HG03097 (cell line): ENCODE data around the gene CLIP1.
A peak's percentile ranks its signal among the peaks of the same experiment; 100 is the strongest.
"Not testable (repeated sequence)": the region's sequence is repeated elsewhere in the genome, so short reads cannot be mapped to it uniquely, and the experiment has no call there.

Experiments
- ATAC-seq: cut with Tn5 transposase; IDR thresholded peaks from one replicate; pipeline ENCODE4 v1.9.1; 2021; ENCODE audit not compliant: unreplicated experiment, low FRiP score

The CLIP1 gene

DNA sequence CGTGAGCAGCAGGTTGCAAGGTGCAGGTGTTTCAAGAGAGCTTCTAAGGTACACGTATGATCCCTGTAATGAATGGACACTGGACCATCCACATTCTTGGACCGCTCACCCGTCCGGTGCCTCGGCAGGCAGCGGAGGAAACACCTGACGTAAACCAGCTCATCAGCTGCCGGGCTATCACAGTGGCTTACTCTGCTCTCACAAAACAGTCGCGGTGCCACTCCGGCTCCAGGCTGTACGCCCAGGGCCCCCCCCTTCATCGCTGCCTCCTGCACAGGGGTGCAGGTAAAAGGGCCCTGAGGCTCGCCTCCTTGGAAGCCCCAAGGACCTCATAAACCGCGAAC lies 156.6 kb downstream of the CLIP1 start:
- peak; percentile 28 for ATAC-seq

DNA sequence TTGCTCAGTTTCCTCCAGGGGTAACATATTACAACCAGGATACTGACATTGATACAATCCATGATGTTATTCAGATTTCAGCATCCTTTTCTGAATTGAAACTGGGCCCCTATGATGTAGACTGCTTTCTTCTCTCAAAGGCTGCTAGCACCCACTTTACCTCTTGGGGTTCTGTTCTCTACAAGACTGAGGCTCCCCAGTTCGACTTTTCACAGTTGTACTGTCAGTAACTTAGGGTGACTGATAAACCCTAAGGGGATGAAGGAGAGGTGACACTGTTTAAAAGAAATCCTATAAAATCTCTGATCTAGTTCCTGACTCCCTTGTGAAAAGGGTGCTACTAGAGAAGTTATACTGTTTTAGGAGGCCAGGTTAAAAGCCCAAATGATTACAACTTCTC lies 157.0 kb downstream of the CLIP1 start:
- ATAC-seq, result peak; percentile 2

DNA sequence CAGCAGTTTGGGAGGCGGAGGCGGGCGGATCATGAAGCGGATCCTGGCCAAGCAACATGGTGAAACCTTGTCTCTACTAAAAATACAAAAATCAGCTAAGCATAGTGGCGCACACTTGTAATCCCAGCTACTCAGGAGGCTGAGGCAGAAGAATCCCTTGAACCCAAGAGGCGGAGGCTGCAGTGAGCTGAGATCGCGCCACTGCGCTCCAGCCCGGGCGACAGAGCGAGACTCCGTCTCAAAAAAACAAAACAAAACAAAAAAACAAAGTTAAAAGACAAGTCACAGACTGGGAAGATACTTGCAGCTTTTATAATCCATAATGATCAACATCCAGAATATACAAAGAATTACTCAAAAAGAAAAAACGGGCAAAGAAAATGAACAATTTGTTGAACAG lies 161.7 kb downstream of the CLIP1 start:
- ATAC-seq, result not testable (repeated sequence)

DNA sequence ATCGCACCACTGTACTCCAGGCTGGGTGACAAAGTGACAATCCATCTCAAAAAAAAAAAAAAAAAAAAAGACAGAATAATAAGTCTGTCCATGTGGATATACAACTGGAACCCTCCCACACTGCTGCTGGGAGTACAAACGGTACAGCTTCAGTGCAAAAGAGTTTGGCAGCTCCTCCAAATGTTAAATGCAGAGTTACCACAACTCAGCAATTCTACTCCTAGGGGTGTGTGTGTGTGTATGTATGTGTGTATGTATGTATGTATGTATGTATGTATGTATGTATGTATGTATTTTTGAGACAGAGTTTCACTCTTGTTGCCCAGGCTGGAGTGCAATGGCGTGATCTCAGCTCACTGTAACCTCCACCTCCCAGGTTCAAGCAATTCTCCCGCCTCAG lies 163.5 kb downstream of the CLIP1 start:
- not testable (repeated sequence) for ATAC-seq

DNA sequence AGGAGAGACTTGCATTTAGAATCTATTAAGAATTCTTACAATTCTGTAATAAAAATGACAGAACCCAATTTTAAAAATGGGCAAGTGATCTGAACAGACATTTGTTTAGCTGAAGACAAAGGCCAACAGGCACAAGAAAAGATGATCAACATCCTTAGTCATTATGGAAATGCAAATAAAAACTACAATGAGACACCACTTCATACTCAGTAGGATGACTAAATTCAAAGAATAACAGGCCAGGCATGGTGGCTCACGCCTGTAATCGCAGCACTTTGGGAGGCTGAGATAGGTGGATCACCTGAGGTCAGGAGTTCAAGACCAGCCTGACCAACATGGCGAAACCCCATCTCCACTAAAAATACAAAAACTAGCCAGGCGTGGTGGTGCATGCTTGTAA lies 164.0 kb downstream of the CLIP1 start:
- not testable (repeated sequence) for ATAC-seq

DNA sequence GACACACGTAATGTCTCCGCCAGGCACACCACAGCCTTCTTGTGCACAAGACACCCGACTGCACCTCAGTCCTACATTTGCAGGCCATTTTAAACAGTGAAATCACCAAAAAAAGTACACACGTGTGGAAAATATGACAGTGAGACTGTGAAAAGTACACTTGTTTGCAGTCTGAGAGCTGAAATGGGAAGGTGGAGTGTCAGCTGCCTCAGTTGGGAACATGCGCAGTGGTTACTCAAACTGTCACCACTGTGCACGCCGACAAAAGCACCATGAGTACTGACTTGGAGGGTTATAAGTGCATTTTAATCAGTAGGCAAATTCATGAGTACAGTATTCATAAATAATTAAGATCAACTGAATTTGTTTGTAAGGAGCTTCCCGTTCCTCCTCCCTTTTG lies 171.9 kb downstream of the CLIP1 start:
- no peak for ATAC-seq

DNA sequence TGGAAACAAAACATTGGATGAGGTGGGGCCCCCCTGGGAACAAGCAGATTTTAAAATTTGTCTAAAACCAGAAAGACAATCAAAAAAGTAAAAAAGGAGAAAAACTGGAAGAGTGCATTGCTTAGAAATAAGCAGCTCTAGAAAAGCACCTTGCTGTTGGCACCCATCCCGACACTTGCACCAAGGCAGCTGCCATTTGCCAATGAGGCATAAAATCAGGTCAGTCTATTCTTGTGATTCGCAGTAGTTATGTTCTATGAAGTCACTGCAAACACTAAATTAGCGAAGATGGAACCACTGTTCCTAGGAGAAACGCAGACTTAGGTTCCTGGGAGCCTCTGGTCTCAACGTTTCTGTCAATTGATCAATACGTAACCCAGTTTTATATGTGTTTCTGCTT lies 172.4 kb downstream of the CLIP1 start:
- no peak for ATAC-seq

DNA sequence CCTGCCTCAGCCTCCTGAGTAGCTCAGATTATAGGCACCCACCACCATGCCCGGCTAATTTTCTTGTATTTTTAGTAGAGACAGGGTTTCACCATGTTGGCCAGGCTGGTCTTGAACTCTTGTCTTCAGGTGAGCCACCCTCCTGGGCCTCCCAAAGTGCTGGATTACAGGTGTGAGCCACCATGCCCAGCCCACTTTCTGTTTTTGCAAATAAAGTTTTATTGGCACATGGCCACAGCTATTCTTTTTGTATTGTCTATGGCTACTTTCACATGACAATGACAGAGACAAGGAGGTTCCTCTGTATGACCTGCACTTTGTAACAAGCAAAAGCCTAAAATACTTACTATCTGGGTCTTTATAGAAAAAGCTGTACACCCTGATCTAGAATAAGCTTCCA lies 176.9 kb downstream of the CLIP1 start:
- ATAC-seq, result no peak

DNA sequence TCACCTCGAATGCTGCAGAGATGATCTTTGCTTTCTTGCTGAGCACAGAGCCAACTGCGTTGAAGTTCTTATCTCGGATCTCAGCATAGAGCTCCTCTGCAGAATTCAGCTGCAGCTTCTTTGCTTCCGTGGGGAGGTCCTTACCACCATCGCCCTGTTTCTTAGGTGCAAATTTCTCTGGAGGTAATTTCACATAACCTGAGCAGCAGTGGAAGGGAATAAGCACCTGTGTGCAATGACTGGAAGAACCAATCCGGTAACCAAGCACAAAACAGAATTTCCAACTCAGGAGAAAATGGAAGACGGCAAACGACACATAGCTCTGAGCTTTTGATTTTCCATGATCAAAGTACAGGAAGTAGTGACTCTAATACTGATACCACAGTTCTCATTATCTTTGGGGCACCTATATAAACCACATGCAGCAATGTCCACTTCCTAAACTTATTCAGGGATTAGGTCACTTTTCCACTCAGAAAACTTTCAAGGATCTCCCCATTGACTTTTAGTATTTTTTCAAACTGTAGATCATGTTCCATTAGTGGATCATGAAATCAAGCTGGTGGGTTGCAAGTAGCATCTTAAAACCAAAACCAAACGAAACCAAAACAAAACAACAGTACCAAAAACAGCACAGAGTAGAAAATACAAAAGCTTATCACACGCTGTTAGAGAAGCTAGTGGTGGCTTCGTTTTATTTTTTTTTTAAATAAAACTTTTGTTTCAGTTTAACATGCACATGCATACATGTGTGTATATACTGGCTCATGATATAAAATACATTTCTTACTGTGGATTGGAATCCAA lies 177.7 kb downstream of the CLIP1 start:
- no peak for ATAC-seq

DNA sequence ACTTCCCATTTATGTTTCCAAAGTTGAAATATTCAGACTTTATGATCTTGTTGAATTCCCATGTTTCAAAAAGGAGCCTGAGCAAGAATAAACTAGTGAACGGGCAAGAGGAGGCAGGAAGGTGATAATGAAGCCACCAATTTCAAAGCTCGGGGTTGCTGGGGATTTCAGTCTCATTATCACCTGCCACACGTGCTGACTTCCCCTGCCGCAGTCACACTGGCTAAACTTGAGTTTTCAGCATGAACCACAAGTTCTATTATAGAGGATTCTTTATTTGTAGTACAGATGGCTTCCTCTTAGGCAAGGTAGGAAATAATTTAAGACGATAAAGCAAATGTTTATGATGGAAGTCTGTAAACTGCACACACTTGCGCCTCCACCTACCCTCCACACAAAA lies 178.5 kb downstream of the CLIP1 start:
- ATAC-seq, result no peak

DNA sequence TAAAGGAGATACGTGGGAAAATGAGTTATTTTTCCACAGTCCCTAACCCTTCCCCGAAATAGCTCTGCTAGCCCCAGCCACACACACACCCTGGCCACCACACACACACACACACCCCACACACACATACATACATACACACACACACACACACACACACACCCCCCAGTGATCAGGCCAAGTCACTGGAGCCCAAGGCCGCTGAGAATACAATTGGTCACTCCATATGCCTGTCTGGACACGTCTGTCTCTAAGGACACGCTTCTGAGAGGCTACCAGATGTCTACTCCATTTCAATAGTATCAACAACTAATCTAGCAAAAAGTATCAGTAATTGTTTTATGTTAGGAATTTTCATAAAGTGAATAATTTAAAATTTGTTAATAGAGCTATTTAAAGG lies 183.6 kb downstream of the CLIP1 start:
- ATAC-seq, result no peak

DNA sequence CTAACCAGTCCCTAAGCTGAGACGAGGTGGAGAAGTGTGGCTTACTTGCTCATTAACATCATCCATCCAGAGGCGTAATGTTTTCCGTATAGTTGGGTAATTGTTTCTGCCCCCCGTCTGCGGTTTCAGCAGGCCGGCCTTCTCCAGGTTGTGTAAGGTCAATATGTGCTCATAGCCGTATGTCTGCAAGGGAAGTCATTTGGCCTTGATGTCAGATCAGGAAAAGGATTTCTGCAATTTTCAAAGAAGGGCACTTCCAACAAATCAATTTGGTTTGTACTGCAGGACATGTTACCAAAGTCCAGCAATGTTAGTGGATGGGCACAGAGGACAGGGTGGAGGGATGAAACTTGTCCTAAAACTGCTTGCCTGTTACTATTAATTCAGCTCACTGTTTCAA lies 186.7 kb downstream of the CLIP1 start:
- ATAC-seq, result no peak

DNA sequence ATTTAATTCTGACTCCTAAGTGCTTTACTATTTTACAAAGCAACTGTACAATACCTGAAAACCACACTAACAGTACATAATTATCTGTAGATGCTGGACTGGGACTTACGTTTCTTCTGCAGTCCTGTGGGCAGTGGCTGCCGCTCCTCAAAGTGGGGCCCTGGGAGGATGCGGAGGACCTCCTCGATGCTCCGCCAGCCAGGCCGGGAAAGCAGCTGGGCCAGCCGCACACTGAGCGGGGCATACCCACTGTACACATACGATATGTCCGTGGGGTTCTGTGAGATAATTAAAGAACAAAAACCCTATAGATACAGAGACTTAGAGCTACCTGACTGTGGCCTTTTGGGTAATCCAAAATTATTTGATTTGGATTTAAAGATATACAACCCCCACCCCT lies 189.8 kb downstream of the CLIP1 start:
- no peak for ATAC-seq

DNA sequence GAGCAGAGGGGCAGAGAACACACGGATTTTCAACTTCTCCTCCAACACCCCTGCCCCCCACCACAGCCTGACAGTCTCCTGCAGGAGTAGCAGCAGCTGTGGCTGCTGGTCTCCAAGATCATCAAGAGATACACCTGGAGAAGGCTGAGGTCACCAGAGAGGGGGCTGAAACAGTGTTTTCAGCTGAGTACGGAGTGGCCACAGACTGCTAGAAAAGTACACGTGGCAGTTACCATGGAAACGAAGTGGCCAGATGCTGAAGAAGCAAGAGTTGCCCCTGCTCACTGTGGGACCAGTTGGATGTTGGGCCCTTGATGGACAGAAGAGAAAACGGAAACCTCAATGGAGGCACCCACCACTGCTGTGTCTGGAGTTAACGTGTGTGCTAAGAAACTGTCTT lies 191.7 kb downstream of the CLIP1 start:
- no peak for ATAC-seq

DNA sequence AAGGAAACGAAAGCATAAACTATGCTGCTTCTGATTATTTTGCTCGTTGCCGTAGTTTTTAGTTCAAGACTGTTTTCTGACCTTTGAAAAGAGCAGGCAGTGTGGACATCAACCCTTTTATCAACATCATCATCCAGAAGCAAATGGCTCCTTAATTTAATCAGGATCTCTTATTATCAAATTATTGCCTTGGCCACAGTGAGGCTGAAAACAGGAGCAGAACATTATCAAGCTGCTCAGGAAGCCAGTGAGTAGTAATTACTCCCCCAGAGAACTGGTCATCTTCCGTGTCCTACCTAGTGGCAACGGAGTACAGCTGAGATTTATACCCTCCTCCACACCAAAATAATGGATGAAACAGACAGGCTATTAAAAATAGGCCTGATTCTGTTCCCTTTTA lies 194.4 kb downstream of the CLIP1 start:
- ATAC-seq, result no peak

DNA sequence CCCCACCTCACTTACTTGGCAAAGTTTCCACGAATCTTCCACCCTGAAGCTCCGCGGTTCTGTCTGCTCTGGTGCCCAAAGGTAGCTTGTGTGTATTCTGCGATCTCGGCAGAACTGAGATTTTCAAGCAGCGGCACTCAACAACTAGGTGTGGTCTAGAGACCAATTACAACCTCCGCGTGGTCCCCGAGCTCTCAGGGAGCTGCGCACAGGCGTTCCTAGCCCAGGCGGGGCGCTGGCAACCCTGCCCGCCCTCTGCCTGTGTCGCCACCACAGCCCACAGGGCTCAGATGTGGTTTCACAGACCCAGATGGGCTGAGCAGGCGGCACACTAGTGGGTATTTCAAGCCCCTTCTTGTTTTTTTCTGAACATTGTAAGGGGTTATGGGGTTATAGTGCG lies 195.1 kb downstream of the CLIP1 start:
- no peak for ATAC-seq

DNA sequence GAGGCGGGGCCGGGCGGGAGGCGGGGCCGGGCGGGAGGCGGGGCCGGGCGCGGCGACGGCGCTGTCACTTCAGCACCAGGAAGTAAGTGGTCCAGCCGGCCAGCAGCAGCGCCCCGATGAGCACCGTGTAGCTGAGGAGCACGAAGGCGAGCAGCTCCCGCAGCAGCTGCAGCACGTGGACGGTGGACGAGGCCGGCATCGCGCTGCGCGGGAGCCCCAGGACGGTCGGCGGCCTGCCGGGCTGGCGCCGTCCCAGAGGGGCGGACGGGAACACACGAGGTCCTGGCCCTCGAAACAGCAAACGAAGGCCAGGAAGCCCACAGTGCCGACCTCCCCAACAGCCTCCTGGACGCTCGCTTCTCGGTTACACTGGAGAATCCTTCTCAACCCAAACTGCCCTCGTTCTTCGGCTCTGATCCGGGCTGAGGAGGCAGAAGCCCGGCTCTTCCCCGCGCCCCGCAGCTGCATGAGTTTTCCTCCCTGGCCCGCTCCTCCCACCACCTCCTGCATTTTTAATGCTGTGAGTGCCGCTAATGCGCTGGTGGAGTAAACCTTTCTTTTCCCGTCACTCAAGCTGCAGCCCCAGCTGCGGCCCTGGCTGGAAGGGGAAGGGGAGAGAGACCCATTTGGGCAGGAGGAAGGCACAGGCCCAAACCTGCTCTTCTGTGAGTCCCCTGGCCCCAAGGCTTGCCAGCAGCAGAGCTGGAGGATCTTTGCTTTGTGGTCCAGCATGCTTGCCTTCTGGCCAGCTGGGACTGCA lies 195.9 kb downstream of the CLIP1 start:
- no peak for ATAC-seq

DNA sequence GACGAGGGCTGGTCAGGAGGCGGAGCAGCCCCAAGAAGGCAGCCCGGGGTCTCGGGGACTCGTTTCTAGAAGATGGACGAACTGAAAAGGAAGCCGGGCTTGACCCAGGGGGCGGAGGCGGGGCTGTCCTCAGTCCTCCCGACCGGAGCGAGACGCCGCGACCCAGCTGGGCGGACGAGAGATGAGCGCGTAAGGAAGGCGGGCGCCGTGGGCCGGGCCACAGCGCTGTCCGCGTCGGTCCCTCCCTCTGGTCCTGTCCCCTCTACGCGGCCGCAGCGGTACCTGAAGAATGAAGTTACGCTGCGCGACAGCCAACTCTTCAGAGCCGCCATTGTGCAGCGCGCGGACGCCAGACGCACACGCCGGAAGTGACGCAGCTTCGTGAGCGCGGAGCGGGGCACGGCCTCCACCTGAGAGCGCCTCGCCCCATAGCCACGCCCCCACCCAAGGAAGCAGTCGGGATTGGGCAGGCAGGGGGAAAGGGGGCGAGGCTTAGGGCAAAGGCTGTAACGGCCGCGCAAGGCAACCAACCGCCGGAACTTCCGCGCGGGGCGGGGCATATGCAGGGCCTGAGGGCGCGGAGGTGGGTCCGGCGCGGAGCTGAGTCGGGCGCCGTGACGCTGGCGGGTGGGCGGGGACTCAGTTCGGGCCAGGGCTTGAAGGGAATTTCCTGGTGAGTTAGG lies 196.6 kb downstream of the CLIP1 start, which contains the start of gene DIABLO:
Gene DIABLO, minus strand, starts transcription at position 370 of the 683 bp plus-strand sequence. Its CDS starts 38 bp downstream, at position 332.
- peak; percentile 88 for ATAC-seq
